Measurements from ENCODE around the gene TBX15.

TBX15 gene

DNA sequence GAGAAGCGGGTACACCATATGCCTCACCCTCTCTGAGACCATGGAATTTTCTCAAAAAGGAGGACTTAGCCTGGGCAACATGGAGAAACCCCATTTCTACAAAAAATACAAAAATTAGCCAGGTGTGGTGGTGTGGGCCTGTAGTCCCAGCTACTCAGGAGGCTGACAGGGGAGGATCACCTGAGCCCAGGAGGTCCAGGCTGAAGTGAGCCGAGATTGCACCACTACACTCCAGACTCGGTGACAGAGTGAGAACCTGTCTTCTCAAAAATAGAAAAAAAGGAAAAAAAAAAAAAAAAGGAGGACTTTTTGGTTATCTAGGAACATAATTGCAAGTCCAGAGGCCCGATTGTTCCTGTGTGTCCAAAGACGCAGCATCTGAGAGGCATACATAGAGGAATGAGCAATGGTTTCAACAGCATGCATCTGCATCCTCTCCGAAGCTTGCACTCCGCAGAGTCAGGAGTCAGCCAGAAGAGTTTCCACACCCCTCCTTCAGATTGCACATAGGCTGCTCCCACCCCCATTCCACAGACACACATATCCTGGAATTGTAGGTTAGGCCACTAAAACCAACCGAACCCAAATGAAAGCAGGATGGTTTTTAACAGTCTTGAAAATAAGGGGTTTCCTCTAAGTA lies 2.5 kb upstream of the TBX15 start:
- Mint-ChIP-seq H3K9me3 (peaks cover 5% of the 10 kb centered on the region), H3K27me3 (ENCODE audit: low read depth, poor library complexity) (peaks cover 100% of the 10 kb centered on the region), H3K4me3 (no peak overlapping the region), H3K27ac (no peak overlapping the region), H3K36me3 (ENCODE audit: low read depth) (no peaks in the 10 kb centered on the region), H3K4me1 (peaks cover 72% of the 10 kb centered on the region)
- TF ChIP-seq, protein P1, sequence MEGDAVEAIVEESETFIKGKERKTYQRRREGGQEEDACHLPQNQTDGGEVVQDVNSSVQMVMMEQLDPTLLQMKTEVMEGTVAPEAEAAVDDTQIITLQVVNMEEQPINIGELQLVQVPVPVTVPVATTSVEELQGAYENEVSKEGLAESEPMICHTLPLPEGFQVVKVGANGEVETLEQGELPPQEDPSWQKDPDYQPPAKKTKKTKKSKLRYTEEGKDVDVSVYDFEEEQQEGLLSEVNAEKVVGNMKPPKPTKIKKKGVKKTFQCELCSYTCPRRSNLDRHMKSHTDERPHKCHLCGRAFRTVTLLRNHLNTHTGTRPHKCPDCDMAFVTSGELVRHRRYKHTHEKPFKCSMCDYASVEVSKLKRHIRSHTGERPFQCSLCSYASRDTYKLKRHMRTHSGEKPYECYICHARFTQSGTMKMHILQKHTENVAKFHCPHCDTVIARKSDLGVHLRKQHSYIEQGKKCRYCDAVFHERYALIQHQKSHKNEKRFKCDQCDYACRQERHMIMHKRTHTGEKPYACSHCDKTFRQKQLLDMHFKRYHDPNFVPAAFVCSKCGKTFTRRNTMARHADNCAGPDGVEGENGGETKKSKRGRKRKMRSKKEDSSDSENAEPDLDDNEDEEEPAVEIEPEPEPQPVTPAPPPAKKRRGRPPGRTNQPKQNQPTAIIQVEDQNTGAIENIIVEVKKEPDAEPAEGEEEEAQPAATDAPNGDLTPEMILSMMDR (IDR thresholded peaks at IDR 0.05) = no peak
- DNase-seq = no peak

DNA sequence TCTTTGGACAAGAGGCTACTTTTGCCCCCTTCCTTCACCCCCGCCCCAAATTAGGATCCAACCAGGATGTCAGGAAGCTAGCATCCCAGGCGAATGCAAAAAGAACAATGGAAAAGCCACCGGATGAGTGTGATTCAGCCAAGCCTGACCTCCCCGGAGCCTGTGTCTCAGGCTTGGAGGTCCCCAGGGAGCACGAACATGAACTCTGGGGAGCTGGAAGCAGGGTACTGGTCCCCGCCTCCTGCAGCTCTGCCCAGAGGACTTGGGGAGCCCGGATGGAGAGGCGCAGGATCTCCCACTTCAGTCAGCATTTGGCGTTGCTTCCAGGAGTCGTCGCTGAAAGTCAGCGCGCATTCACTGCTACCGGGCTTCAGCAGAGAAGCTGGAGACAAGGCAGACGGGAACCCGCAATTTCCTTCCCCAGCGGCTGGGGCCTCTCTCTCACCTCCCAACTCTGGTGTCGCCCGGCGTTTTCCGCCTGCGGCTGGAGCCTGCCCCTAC lies 1.8 kb upstream of the TBX15 start:
- DNase-seq = no peak
- Mint-ChIP-seq H3K36me3 (ENCODE audit: low read depth) (no peaks in the 10 kb centered on the region), H3K4me1 (peaks cover 80% of the 10 kb centered on the region), H3K9me3 (peaks cover 8% of the 10 kb centered on the region), H3K27ac (peak overlapping the region; percentile 76), H3K4me3 (peak overlapping the region; percentile 83), H3K27me3 (ENCODE audit: low read depth, poor library complexity) (peaks cover 100% of the 10 kb centered on the region)
- TF ChIP-seq, protein P1 (IDR thresholded peaks at IDR 0.05) = no peak

DNA sequence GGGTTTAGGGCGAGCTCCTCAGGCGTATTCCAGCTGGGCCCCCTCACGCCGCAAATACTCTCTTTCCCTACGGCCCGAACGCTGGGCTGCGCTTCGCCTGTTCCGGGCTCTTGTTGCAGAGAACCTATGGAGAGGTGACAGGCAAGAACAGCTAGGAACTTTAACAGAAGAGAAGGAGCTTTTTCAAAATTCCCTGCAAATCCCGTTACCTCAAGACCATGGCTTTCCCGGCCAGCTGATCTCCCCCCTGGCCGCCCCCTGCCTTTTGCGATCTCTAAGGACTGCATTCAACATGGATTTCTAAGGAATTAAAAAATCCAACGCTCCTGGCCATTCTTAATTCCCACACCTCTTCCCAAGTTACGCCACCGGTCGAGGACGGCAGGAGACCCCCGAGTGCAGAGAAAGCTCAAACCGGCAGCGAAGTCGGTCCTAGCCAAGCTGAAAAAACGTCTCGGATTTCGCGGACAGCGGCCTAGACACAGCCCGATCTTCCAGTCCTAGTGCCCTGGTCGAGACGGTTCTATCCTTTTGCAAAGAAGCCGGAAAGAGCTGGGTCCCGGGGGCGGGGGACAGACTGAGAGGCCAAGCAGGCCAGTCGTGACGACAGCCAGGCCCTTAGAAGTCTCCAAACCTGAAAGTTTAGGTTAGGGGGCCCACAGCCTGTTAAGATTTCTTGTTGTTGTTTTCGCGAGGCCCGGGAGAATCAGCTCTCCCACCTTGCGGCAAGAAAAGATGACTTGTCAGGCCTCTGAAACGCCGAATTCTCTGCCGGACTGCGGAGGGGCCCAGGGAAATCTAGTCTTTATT lies 1.1 kb upstream of the TBX15 start:
- Mint-ChIP-seq H3K4me3 (peak overlapping the region; percentile 83), H3K36me3 (ENCODE audit: low read depth) (peaks cover 1% of the 10 kb centered on the region), H3K27me3 (ENCODE audit: low read depth, poor library complexity) (peaks cover 100% of the 10 kb centered on the region), H3K9me3 (peaks cover 13% of the 10 kb centered on the region), H3K4me1 (peaks cover 85% of the 10 kb centered on the region), H3K27ac (peak overlapping the region; percentile 76)
- peak; percentile 62 for DNase-seq
- TF ChIP-seq, protein P1 (IDR thresholded peaks at IDR 0.05) = no peak

DNA sequence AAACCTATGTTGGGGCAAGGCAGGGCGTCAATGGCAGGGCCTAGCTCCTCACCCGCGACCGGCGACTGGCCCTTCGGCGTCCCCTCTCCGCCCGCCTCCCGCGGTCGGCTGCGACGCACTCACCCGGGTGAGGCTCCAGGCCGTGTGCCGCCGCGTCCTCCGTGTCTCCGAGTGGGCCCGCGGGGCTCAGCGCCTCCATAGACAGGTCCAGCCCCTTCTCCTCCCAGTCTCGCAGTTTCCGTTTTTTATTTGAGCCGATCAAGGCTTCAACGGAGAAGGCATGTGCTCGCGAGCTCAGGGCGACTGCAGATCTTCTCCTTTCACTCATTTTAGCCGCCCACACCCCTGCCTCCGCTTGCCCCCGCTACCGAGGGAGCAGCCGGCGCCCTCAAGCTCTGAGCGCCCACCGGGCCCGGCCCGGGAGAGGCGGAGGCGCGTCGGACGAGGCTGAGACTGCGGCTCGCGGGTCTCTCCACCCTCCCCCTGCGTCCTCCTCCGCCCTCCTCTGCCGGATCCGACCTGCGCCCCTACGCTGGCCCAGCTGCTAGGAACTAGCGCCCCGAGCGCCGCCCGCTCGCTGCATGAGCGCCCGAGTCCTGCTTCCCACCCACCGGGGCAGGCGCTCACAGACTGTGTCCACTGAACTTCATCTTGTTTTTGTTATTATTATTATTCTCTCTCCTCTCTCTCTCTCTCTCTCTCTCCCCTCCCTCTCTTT lies 516 bp downstream of the TBX15 start:
- Mint-ChIP-seq H3K36me3 (ENCODE audit: low read depth) (peaks cover 10% of the 10 kb centered on the region), H3K4me1 (peaks cover 91% of the 10 kb centered on the region), H3K9me3 (peaks cover 23% of the 10 kb centered on the region), H3K4me3 (peak overlapping the region; percentile 83), H3K27me3 (ENCODE audit: low read depth, poor library complexity) (peaks cover 100% of the 10 kb centered on the region), H3K27ac (no peak overlapping the region)
- TF ChIP-seq, protein P1 (IDR thresholded peaks at IDR 0.05) = no peak
- DNase-seq = peak; percentile 70

DNA sequence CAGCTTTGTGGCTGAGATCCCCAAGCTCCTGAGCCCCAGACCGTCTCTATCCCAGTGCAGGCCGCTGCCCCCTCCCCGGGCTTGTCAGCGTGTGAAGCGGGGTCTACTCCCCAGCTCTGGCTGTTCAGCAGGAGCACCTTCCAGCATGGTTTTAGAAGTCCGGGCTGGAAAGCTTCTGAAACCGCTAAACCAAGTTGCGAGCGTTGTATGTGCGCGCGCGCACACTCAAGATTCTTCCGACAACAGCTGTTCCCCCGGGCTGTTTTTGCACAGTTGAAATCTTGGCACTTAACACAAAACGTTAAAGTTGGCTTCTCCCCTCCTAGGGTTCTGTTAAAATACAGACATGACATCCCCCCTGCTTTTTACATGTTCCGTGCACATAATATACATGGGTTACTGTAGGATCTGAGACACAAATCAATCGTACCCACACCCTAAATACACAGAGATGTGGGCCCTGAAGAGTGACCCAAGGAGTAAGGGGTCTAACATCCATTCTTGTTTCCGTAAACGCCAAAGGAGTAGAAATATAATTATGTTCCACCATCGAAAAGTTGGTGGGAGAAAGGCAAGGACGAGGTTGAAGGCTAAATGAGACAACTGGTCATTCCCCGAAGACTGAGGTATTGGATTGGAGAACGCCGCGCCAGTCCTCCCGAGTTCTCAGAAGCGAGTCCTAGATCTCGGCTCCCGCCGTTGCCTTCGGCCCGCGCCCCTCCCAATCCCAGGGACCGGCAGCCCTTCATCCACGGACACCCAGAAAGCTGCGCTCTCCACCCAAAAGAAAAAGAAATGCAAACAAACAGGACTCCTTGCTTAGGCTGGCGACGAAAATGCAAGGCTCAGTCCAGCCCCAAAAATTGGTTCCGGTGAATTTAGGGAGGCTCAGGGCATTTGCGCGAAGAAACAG lies 1.3 kb downstream of the TBX15 start:
- peaks cover 84% of the 10 kb centered on the region for H3K4me1 Mint-ChIP-seq
- H3K36me3 Mint-ChIP-seq (ENCODE audit: low read depth) = peaks cover 10% of the 10 kb centered on the region
- peaks cover 23% of the 10 kb centered on the region for H3K9me3 Mint-ChIP-seq
- TF ChIP-seq, protein P1 (IDR thresholded peaks at IDR 0.05) = no peak
- DNase-seq = no peak
- peaks cover 100% of the 10 kb centered on the region for H3K27me3 Mint-ChIP-seq (ENCODE audit: low read depth, poor library complexity)
- peak overlapping the region; percentile 83 for H3K4me3 Mint-ChIP-seq
- H3K27ac Mint-ChIP-seq = peak overlapping the region; percentile 52

Data from nephron progenitor cell (in vitro differentiated cells).